ENCODE results near the gene NEK9. TPM values are rescaled to one million over a fixed set of nuclear protein-coding genes. Genes with fewer than 3 reads are reported as not detected.

The NEK9 gene
- total RNA-seq, 1 experiment from 2014 or later: 49.3 TPM

- in situ Hi-C loops (cut with HindIII; ENCODE audit: low sequenced_read_pairs): no loop called here
These were observed 5.3 kb downstream of the NEK9 start for GRCh38 chr14:75121552-75121951.

GRCh38 chr14:75120541-75121291 lies 6.1 kb downstream of the NEK9 start:
- in situ Hi-C loops (cut with HindIII; ENCODE audit: low sequenced_read_pairs): no loop called here
- no peak for DNase-seq (ENCODE audit: low spot score)

More at GRCh38 chr14:75121552-75121951, 5.3 kb downstream of the NEK9 start:
- no peak for DNase-seq (ENCODE audit: low spot score)

- DNase-seq (ENCODE audit: low spot score): no peak
- in situ Hi-C loops (cut with HindIII; ENCODE audit: low sequenced_read_pairs): no loop called here
These were observed 7.8 kb downstream of the NEK9 start for GRCh38 chr14:75119056-75119455.

GRCh38 chr14:75113932-75114539 lies 12.8 kb downstream of the NEK9 start:
- in situ Hi-C loops (cut with HindIII; ENCODE audit: low sequenced_read_pairs): no loop called here

GRCh38 chr14:75109877-75110276 lies 17.0 kb downstream of the NEK9 start:
- in situ Hi-C loops (cut with HindIII; ENCODE audit: low sequenced_read_pairs): no loop called here
- DNase-seq (ENCODE audit: low spot score): no peak

More at GRCh38 chr14:75113932-75114539, 12.8 kb downstream of the NEK9 start:
- DNase-seq (ENCODE audit: low spot score): no peak

- DNase-seq (ENCODE audit: low spot score): no peak
- in situ Hi-C loops (cut with HindIII; ENCODE audit: low sequenced_read_pairs): no loop called here
These were observed 19.7 kb downstream of the NEK9 start for GRCh38 chr14:75107186-75107585.

- no peak for DNase-seq (ENCODE audit: low spot score)
- in situ Hi-C loops (cut with HindIII; ENCODE audit: low sequenced_read_pairs): no loop called here
These were observed 25.4 kb downstream of the NEK9 start for GRCh38 chr14:75101491-75101890.

GRCh38 chr14:75098682-75099081 lies 28.2 kb downstream of the NEK9 start:
- no peak for DNase-seq (ENCODE audit: low spot score)
- in situ Hi-C loops (cut with HindIII; ENCODE audit: low sequenced_read_pairs): no loop called here

GRCh38 chr14:75098212-75098611 lies 28.6 kb downstream of the NEK9 start:
- DNase-seq (ENCODE audit: low spot score): no peak
- in situ Hi-C loops (cut with HindIII; ENCODE audit: low sequenced_read_pairs): no loop called here

GRCh38 chr14:75096959-75097358 lies 29.9 kb downstream of the NEK9 start:
- peak; percentile 11 for DNase-seq (ENCODE audit: low spot score)
- in situ Hi-C loops (cut with HindIII; ENCODE audit: low sequenced_read_pairs): no loop called here

- in situ Hi-C loops (cut with HindIII; ENCODE audit: low sequenced_read_pairs): no loop called here
- no peak for DNase-seq (ENCODE audit: low spot score)
These were observed 31.2 kb downstream of the NEK9 start for GRCh38 chr14:75095690-75096089.

- no peak for DNase-seq (ENCODE audit: low spot score)
- in situ Hi-C loops (cut with HindIII; ENCODE audit: low sequenced_read_pairs): no loop called here
These were observed 32.0 kb downstream of the NEK9 start for GRCh38 chr14:75094896-75095295.

- DNase-seq (ENCODE audit: low spot score): no peak
- in situ Hi-C loops (cut with HindIII; ENCODE audit: low sequenced_read_pairs): no loop called here
These were observed 34.1 kb downstream of the NEK9 start for GRCh38 chr14:75092698-75093097.

- no peak for DNase-seq (ENCODE audit: low spot score)
- in situ Hi-C loops (cut with HindIII; ENCODE audit: low sequenced_read_pairs): no loop called here
These were observed 35.6 kb downstream of the NEK9 start for GRCh38 chr14:75091251-75091650.

- in situ Hi-C loops (cut with HindIII; ENCODE audit: low sequenced_read_pairs): no loop called here
- DNase-seq (ENCODE audit: low spot score): no peak
These were observed 36.5 kb downstream of the NEK9 start for GRCh38 chr14:75090353-75090752.

GRCh38 chr14:75088566-75089373 lies 38.1 kb downstream of the NEK9 start:
- peak; percentile 69 for DNase-seq (ENCODE audit: low spot score)
- in situ Hi-C loops (cut with HindIII; ENCODE audit: low sequenced_read_pairs): no loop called here

- in situ Hi-C loops (cut with HindIII; ENCODE audit: low sequenced_read_pairs): no loop called here
- DNase-seq (ENCODE audit: low spot score): no peak
These were observed 38.7 kb downstream of the NEK9 start for GRCh38 chr14:75088153-75088552.

GRCh38 chr14:75084513-75084912 lies 42.3 kb downstream of the NEK9 start:
- DNase-seq (ENCODE audit: low spot score): peak; percentile 25
- in situ Hi-C loops (cut with HindIII; ENCODE audit: low sequenced_read_pairs): no loop called here

- in situ Hi-C loops (cut with HindIII; ENCODE audit: low sequenced_read_pairs): no loop called here
- no peak for DNase-seq (ENCODE audit: low spot score)
These were observed 43.6 kb downstream of the NEK9 start for GRCh38 chr14:75083271-75083670.

GRCh38 chr14:75081660-75082229 lies 45.1 kb downstream of the NEK9 start:
- DNase-seq (ENCODE audit: low spot score): no peak
- in situ Hi-C loops (cut with HindIII; ENCODE audit: low sequenced_read_pairs): no loop called here

Data from G401 (cell line).